Measurements from ENCODE around the gene IFNK.

Gene IFNK

GRCh38 chr9:27573634-27574590 lies 49.8 kb downstream of the IFNK start:
- TF ChIP-seq POLR2AphosphoS5 (IDR thresholded peaks at IDR 0.05; ENCODE audit: low read depth) (peak; percentile 71), GABPA (IDR thresholded peaks at IDR 0.05; ENCODE audit: low read depth) (peak; percentile 51)
- TF ChIP-seq, protein P1, sequence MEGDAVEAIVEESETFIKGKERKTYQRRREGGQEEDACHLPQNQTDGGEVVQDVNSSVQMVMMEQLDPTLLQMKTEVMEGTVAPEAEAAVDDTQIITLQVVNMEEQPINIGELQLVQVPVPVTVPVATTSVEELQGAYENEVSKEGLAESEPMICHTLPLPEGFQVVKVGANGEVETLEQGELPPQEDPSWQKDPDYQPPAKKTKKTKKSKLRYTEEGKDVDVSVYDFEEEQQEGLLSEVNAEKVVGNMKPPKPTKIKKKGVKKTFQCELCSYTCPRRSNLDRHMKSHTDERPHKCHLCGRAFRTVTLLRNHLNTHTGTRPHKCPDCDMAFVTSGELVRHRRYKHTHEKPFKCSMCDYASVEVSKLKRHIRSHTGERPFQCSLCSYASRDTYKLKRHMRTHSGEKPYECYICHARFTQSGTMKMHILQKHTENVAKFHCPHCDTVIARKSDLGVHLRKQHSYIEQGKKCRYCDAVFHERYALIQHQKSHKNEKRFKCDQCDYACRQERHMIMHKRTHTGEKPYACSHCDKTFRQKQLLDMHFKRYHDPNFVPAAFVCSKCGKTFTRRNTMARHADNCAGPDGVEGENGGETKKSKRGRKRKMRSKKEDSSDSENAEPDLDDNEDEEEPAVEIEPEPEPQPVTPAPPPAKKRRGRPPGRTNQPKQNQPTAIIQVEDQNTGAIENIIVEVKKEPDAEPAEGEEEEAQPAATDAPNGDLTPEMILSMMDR (IDR thresholded peaks at IDR 0.05; ENCODE audit: insufficient read depth, low read length): no peak
- DNase-seq (ENCODE audit: low read depth in 1 of 2, low spot score in 1 of 2): peak; percentile 92 to 93
- peak overlapping the region; percentile 66 for H3K4me3 ChIP-seq (replicated peaks; ENCODE audit: insufficient read depth, low read length)

More at GRCh38 chr9:27573634-27574590, 49.8 kb downstream of the IFNK start:
- no peaks in the 10 kb centered on the region for H3K27me3 ChIP-seq (ENCODE audit: insufficient read depth, poor library complexity, severe bottlenecking)
- peak overlapping the region; percentile 76 for H3K27ac ChIP-seq (replicated peaks)
